ENCODE measurements around the gene SRD5A1. TPM values are rescaled to one million over a fixed set of nuclear protein-coding genes. Genes with fewer than 3 reads are reported as not detected.

Gene SRD5A1
- total and polyA plus RNA-seq, 11 donors: 0.80 to 6.7 (median 3.8) TPM

GRCh38 chr5:6718718-6719117, 85.5 kb downstream of the SRD5A1 start:
- intact Hi-C loops (cut with DNase I): loop anchor here in 5 of 10 donors (5.0 to 10.0 kb wide), 4 partner anchors 84 to 344 kb away; partner anchors contain the start of genes MED10 (in 2 of the 5), NSUN2 (in 2 of the 5) and SRD5A1 (in 2 of the 5)
- peaks cover 19 to 90% (median 82%) of the 10 kb centered on the region in 12 donors for H3K4me1 ChIP-seq

GRCh38 chr5:6719417-6719816, 86.2 kb downstream of the SRD5A1 start:
- DNase-seq: no peak
- no peak overlapping the region for H3K27ac ChIP-seq

More at GRCh38 chr5:6718718-6719117, 85.5 kb downstream of the SRD5A1 start:
- 41 to 66% (median 53%) methylated on average over 5 of the region's 5 CpGs for WGBS, 4 donors
- Histone ChIP-seq H3K4me3 (no peak overlapping the region), H3K36me3 (peaks cover 0 to under 1% (median 0%) of the 10 kb centered on the region in 9 donors), H3K27ac (no peak overlapping the region), H3K9me3 (no peaks in the 10 kb centered on the region), H3K27me3 (no peaks in the 10 kb centered on the region)
- DNase-seq: no peak
- TF ChIP-seq POLR2A (IDR thresholded peaks at IDR 0.05) (no peak), CTCF (IDR thresholded peaks at IDR 0.05) (no peak)
- ATAC-seq: no peak

GRCh38 chr5:6719896-6720560, 86.8 kb downstream of the SRD5A1 start:
- intact Hi-C loops (cut with DNase I): loop anchor here in 5 of 10 donors (5.0 to 10.0 kb wide), 4 partner anchors 85 to 345 kb away; partner anchors contain the start of genes MED10 (in 2 of the 5), NSUN2 (in 2 of the 5) and SRD5A1 (in 2 of the 5)
- Histone ChIP-seq H3K27ac (peak overlapping the region in 1 of 12 donors; percentile 13), H3K36me3 (peaks cover 0 to 13% (median 0%) of the 10 kb centered on the region in 9 donors), H3K4me1 (peaks cover 19 to 98% (median 90%) of the 10 kb centered on the region in 12 donors), H3K9me3 (no peaks in the 10 kb centered on the region), H3K4me3 (no peak overlapping the region), H3K27me3 (no peaks in the 10 kb centered on the region)
- DNase-seq (no peak), ATAC-seq (peak in 2 of 4 donors; percentile 6 to 39)
- TF ChIP-seq CTCF (IDR thresholded peaks at IDR 0.05): no peak
- 56 to 68% (median 62%) methylated on average over 5 of the region's 5 CpGs for WGBS, 4 donors

More at GRCh38 chr5:6719417-6719816, 86.2 kb downstream of the SRD5A1 start:
- intact Hi-C loops (cut with DNase I): loop anchor here in 5 of 10 donors (5.0 to 10.0 kb wide), 4 partner anchors 85 to 345 kb away; partner anchors contain the start of genes MED10 (in 2 of the 5), NSUN2 (in 2 of the 5) and SRD5A1 (in 2 of the 5)
- no peaks in the 10 kb centered on the region for H3K9me3 ChIP-seq
- H3K27me3 ChIP-seq: no peaks in the 10 kb centered on the region
- H3K4me3 ChIP-seq: no peak overlapping the region
- ATAC-seq: no peak
- peaks cover 19 to 97% (median 88%) of the 10 kb centered on the region in 12 donors for H3K4me1 ChIP-seq
- WGBS, 4 donors: 88 to 90% (median 89%) methylated on average over 5 of the region's 5 CpGs
- peaks cover 0 to 8% (median 0%) of the 10 kb centered on the region in 9 donors for H3K36me3 ChIP-seq
- TF ChIP-seq POLR2A (IDR thresholded peaks at IDR 0.05) (no peak), CTCF (IDR thresholded peaks at IDR 0.05) (no peak)

DNA sequence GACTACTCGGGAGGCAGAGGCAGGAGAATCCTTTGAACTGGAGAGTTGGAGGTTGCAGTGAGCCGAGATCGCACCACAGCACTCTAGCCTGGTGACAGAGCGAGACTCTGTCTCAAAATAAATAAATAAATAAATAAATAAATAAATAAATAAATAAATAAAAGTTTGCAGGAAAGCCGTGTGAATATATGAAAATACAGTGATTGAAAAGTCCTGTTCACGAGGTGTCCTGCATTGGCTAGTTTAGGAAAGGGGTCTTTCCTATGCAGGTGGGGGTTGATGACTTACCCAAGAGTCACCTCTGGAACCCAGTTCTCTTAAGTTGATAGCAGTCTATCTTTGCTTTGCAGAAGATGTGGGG, 87.3 kb downstream of the SRD5A1 start:
- no peaks in the 10 kb centered on the region for H3K9me3 ChIP-seq
- intact Hi-C loops (cut with DNase I): no loop called here
- DNase-seq (no peak), ATAC-seq (no peak)
- H3K4me3 ChIP-seq: no peak overlapping the region
- peaks cover 0 to 13% (median 0%) of the 10 kb centered on the region in 9 donors for H3K36me3 ChIP-seq
- no peak for TF ChIP-seq CTCF (IDR thresholded peaks at IDR 0.05)
- peak overlapping the region in 4 of 12 donors; percentile 13 to 92 (median 38) for H3K27ac ChIP-seq
- WGBS, 4 donors: 84 to 89% (median 88%) methylated on average over 6 of the region's 6 CpGs
- H3K4me1 ChIP-seq: peaks cover 19 to 98% (median 87%) of the 10 kb centered on the region in 12 donors
- no peaks in the 10 kb centered on the region for H3K27me3 ChIP-seq
